GM23248 (cell line): ENCODE measurements around the gene TPRG1L.

ENCODE experiments used
- EZH2 ChIP-seq: fragments of 200-600 bp; sonication (generic); IDR thresholded peaks from 2 replicates; pipeline ENCODE4 v1.6.1; 2018; ENCODE audit warnings: antibody characterized with exemption, mild to moderate bottlenecking; ENCODE audit not compliant: insufficient read depth, poor library complexity, severe bottlenecking
- EZH2phosphoT487 ChIP-seq: fragments of 200-600 bp; sonication (generic); IDR thresholded peaks from 2 replicates; pipeline ENCODE4 v1.6.1; 2018; ENCODE audit warnings: antibody characterized with exemption, moderate library complexity, mild to moderate bottlenecking, low read depth; ENCODE audit not compliant: insufficient read depth

- TF ChIP-seq EZH2phosphoT487 (no peak), EZH2 (no peak)
Measured at GRCh38 chr1:3641816-3642215, 17.0 kb downstream of the TPRG1L start.
